ENCODE measurements around the gene STXBP1.

STXBP1 gene

DNA sequence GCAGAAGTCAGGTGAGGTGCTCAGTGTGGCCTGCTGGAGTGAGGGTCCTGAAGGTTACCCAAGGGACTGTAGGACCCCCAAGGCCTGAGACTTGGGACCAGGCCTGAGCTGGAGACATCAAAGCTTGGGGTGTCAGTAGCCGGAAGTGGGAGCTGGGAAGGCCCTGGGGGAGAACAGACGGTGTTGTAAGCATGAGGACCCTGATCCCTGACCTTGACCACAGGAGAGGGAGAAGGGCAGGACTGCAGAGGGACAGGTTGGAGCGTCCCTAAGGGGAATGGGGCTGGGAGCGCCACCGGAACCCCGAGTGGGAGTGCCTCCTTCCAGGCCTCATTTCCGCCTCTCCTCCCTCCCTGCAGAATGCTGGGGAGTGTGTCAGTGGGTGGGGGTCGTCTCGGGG is 104.3 kb downstream of the STXBP1 start:
- DNase-seq: no peak

DNA sequence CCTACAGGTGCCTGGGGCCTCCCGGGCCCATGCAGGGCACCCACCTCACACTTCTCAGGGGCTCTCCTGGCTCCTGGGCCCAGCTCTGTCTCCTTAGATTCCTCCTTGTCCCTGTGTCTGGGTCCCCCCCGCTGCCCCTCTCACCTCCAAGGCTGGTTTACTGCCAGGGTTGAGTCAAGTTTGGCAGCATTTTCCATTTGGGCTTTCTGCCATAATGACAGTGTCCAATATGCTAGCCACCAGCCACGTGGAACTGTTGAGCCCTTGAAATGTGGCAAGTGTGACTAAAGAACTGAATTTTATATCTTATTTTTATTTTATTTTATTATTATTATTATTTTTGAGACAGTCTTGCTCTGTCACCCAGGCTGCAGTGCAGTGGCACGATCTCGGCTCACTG is 105.7 kb downstream of the STXBP1 start:
- no peak for DNase-seq

DNA sequence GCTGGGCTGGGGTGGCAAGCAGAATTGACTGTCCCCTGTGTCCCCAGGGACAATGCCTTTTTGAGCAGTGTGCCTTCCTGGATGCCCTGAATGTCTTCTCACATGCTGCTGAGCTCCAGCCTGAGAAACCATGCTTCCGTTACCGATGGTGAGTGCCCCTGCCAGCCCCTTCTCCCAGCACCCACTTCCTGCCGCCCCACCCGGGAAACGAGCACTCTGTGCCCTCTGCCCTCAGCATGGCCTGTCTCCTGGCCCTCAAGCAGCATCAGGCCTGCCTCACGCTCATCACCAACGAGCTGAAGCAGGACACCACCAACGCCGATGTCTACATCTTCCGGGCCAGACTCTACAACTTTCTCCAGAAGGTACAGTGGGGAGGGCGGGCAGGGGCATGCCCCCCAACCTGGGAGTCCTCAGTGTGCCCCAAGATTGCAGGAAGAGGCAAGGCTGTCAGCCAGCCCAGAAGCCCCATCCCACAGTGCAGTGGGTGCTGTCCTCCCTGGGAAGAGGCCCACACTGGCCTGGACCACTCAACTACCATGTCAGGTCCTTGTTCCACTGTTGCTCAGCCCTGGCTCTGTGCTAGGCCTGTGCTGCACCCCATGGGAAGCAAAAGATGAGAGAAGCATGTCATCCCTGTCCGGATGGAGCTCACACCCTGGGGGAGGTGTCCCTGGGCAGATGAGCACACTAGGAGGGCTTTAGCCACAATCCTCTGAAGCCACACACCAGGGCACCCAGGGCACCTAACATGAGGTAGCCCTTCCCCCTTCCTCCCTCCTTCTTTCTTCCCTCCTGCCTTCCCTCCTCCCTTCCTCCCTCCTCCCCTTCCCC is 108.2 kb downstream of the STXBP1 start:
- no peak for DNase-seq

DNA sequence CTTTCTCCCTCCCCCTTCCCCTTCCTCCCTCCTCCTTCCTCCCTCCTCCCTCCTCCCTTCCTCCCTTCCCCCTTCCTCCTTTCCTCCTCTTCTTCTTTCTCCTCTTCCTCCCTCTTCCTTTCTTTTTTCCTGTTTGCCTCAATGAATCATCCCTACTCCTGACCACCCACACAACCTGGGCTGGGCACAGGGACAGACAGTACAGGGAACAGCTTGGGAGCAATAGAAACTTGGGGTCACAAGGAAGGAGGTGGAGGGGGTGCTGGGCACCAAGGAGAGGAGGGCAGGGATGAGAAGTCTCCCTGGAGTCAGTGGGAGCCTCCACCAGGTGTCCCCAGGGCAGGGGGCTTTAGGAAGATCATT is 108.8 kb downstream of the STXBP1 start:
- no peak for DNase-seq

DNA sequence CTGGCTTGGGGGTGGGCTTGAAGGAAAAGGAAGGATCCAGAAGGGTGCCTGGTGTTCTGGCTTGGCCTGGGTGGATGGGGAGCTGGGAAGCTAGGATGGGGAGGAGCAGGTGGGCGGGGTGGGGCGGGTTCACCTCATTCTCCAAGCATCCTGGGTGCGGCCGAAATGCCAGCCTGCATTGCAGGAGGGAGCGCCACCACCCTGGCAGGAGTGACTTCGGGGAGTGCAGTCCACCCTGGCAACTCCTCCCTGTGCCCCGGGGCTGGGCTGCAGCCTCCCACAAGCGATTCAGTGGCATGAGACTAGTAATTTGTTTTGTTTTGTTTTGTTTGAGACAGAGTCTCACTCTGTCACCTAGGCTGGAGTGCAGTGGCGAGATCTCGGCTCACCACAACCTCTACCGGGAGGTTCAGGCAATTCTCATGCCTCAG is 109.3 kb downstream of the STXBP1 start:
- no peak for DNase-seq

DNA sequence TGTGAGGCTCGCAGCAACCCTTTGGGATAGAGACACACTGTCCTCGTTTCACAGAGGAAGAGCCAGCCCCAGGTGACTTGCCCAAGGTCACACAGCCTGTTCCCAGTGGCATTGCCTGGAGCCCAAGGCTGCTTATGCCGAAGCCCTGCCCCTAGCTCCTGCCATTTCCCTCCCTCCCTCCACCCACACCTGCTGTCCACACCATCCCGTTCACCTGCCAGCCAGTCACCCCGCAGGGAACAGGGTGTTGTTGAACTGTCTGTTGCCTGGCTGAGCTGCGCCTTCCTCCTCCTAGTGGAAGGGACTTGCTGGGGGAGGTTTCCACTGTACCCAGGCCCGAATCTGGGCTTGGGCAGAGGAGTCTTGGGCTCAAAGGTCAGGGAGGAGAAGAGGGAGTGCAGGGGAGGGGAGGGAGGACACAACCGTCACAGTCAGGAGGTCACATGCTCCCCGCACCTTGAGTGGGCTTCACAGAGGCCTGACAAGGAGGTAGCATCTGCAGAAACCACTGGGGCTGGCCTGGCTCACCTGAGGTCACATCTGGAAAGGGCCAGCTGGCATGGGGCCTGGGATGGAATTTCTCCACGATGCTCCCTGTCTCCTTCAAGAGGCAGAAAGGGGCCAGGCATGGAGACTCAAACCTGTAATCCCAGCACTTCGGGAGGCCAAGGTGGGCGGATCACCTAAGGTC is 110.1 kb downstream of the STXBP1 start:
- DNase-seq: no peak

DNA sequence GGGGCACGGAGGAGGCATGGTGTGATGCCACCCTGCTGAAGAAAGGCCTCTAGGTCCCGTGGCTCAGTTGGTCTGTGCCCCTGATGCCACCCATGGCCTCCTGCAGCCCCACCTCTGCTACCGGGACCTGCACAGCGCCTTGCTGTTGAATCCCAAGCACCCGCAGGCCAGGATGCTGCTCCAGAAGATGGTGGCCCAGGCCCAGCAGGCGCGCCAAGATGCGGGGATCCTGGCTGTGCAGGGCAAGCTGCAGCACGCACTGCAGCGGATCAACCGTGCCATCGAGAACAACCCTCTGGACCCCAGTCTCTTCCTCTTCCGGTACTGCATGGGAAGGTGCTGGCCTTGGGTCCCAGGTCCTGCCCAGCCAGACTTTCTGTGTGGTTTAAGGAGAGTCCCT is 110.9 kb downstream of the STXBP1 start:
- DNase-seq: no peak

DNA sequence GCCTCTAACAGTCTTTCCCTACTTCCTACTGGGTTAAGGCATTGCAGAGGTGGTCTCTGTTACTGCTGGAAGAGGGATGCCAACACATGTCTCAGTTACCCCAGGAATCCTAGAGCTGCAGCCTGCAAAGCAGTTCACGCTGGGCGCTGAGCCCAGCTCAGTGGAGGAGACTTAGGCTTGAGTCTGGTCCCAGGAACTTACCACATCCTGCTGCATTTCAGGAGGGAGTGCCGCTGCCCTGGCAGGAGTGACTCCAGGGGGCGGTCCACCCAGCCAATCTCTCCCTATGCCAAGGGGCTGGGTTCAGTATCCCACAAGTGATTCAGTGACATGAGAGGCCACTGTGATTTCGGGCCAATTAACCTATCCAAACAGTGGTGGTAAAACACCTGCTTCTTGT is 111.4 kb downstream of the STXBP1 start:
- DNase-seq: no peak

DNA sequence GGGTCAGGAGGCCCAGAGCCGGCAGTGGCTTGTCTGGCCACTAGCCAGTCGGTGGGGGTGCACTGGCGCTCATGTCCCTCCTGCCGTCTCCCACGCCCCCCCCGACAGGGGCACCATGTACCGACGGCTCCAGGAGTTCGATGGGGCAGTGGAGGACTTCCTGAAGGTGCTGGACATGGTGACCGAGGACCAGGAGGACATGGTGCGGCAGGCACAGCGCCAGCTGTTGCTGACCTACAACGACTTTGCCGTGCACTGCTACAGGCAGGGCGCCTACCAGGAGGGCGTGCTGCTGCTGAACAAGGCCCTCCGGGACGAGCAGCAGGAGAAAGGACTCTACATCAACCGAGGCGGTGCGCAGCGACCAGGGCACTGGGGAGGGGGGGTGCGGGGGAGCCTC is 111.9 kb downstream of the STXBP1 start:
- no peak for DNase-seq

DNA sequence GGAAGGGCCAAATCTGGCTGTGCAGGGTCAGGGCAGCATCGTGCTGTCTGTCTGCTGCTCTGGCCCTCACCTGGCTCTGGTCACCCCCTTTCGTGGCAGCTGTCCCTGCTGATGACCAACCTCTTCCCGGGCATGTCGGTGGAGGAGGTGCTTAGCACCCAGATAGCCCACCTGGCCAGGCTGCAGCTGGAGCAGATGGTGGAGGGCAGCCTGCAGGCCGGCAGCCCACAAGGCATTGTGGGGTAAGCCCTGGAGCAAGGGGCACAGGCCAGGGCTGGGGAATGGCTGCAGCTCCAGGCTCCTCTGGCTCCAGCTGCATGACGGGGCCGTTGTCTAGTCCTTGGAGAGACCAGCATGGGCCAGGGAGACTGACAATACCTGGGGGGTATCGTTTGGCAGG is 114.8 kb downstream of the STXBP1 start:
- DNase-seq: no peak

DNA sequence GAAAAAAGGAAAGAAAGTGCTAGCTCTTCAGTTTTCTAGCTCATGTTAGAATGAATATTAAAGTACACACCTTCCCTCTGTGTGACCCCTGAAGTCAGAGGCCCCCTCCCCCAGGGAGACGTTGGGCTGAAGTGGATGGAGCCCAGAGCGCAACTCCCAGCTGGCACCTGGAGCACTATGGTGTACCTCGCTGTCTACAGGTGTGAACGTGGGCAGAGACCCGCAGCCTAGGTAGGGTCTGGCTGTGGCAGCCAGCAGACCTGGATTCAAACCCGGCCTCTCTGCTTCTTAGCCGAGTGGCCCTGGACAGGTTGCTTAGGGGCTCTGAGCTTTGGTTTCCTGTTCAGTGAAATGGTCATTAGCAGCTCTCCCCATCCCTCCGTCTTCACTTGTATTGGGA is 116.7 kb downstream of the STXBP1 start:
- no peak for DNase-seq

DNA sequence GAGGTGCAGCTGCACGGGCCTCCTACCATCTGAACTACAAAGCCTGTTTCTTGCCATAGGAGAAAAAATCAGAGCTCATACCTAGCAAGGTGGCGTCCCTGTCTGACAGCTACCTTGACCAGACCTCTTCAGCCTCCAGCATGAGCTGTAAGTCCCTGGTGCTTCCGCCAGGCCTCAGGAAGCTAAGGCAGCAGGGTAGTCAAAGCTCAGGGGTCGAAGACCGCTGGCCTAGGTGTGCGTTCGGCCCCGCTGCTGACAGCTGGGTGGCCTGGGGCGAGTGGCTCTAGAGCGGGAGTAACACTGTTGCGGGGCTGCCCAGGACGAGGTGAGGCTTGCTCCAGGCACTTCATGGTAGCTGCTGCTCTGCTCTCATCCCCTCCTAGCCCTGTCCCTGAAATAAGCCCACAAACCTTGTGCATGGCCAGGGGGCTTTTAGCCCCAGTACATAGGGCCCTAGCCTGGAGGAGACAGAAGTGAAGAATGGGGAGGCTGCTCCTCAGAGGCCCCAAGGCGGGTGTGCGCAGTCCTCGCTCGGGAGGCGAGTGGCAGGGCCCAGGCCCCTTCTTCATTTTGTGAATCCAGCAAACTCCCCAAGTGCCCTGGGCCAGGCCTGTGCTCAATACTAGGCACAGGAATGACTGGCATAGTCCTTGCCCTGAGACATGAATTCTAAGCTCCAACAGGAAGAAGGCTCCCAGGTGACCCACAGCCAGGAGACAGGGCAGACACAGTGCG is 117.6 kb downstream of the STXBP1 start:
- no peak for DNase-seq

DNA sequence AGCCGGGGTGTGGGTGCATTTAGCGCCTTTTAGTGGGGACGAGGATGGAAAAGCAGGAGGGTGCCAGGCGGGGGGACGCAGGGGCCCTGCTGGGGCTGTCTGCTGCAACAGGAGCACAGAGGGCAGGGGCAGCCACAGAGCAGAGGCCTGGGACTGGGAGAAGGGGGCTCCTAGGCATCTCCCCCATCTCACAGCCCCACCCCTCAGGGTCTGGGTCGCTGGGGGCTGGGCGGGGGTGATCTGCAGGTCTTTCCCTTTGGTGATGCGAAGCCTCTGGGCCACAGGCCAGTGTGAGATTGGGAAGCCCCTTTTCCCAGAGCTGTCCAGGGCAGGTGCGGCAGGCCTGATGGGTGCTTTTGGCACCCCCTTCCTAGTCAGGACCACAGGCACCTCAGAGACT is 118.2 kb downstream of the STXBP1 start:
- no peak for DNase-seq

DNA sequence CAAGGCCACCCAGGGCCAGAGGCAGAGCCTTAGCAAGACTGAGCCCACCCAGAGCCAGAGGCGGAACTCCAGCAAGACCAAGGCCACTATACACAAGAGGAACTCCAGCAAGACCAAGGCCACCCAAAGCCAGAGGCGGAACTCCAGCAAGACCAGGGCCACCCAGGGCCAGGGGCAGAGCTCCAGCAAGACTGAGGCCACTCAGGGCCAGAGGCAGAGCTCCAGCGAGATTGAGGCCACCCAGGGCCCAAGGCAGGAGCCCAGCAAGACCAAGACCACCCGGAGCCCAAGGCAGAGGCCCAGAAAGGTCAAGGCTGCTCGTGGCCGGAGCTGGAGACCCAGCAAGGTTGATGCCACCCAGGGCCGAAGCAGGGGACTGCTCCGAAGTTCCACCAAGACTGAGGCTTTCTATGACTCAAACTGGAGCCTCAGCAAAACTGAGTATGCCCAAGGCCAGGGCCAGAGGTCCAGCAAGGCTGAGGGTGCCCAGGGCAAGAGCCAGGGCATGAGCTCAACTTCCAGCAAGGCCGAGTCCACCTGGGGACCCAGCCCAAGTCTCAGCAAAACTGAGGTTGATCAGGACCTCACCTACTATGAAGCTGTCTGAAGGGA is 118.8 kb downstream of the STXBP1 start:
- no peak for DNase-seq

DNA sequence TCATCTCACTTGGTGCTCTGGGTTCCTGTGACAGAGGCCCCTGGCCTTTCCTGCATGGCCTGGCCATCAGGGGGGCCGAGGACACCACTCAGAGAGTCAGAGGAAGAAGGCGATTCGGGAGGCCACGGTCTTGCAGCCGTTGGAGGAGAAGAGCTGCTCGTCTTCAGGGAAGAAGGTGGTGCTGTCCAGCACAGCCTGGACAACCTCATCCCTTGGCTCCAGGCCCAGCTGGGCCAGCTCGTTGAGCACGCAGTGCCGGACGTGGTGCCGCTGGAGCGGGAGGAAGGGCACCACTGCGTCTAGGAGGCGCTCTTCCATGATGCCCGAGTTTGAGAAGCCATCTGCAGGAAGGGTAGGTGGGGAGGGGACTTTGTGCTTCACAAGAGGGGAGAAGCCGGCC is 119.9 kb downstream of the STXBP1 start:
- no peak for DNase-seq

DNA sequence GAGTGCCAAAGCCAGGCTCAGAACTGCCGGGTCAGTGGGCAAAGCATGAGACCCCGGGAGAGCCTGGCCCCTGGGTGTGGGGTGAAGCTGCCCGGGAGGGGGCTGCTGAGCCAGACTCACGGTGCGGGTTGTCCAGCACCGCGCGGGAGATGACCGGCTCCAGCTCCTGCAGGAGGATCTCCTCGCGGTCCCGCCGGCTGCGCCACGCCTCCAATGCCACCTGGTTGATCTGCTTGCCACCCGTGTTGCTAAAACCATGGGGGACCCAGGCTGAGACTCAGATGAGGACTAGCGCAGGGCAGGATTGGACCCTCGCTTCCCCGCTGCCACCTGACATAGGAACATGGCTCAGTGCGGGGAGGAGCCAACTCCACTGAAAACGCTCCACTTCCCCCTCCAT is 120.4 kb downstream of the STXBP1 start:
- DNase-seq: no peak

DNA sequence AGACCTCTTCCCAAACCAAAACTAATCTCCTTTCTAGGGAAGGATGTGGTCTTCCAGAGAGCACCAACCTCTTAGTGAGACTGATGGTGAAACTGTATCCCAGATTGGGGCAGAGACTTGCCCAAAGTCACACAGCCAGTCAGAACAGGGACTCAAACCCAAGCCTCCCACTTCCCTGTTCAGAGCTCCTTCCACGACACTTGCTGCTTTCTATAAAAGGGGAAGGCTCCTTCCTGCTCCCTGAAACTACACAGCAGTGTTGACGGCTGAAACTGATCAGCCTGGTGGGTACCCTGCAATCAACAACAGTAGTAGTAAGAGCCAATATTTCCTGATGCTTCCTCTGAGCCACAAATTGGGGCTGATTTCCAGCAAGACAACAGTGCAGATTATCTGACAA is 121.5 kb downstream of the STXBP1 start:
- no peak for DNase-seq

DNA sequence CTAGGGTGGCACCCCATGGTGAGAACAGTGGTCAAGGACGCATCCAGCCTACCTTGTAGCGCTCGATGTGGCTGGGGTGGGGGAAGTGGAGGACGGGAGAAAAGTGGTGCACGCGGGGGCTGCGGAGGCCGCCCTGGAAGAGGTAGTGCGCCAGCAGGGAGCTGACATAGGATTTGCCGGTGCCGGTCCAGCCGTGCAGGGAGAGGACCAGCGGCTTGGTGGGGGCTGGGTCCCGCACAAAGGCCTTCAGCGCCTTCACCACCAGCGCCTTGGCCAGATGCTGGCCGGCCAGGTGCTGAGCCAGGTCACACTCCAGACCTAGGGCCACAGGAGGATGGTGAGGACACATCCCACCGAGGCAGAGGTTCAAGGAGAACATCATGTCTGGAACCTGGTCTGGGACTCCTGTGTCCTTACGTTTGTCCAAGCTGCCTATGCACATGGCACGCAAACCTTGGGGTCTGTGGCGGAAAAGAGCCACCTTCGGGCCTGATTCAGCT is 122.2 kb downstream of the STXBP1 start:
- no peak for DNase-seq

DNA sequence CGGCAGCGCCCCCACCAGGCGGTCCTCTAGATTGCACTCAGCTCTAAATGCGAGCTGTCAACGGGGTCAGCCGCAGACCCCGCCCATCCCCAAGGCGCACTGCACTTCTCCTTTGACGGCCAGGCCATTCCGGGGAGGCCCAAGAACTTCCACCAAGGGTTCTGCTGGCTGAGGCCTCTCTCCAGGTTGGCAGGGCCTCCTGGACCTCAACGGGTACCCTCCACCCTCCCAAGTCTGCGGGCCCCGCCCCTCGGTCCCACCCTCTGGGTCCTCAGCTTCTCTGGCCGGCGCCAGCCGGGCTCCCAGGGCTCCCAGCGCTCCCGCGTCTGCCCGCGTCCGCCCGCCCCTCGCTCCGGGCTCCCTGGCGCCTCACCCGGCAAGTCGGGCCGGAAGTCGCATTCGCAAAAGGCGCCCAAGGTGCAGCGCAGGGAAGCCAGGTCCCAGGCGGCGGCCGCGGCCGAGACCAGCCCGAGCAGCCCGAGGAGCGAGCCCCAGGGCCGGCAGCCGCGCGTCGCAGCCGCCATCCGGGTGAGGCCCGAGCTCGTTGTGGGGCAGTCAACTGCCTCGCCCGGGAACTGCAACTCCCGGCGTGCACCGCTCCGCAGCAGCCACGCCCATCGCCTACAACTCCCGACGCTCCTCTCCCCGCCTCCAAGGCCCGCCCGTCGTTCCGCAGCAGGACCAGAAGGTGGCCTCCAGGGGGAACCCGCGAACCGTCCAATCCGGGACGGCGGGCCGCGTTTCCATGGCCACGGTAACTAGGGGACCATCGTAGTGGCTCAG is 122.9 kb downstream of the STXBP1 start, which contains the start of gene TOR2A:
Gene TOR2A, minus strand, starts transcription at position 548 of the 783 bp plus-strand sequence. Its CDS starts 24 bp downstream, at position 524.
- peak; percentile 98 for DNase-seq

DNA sequence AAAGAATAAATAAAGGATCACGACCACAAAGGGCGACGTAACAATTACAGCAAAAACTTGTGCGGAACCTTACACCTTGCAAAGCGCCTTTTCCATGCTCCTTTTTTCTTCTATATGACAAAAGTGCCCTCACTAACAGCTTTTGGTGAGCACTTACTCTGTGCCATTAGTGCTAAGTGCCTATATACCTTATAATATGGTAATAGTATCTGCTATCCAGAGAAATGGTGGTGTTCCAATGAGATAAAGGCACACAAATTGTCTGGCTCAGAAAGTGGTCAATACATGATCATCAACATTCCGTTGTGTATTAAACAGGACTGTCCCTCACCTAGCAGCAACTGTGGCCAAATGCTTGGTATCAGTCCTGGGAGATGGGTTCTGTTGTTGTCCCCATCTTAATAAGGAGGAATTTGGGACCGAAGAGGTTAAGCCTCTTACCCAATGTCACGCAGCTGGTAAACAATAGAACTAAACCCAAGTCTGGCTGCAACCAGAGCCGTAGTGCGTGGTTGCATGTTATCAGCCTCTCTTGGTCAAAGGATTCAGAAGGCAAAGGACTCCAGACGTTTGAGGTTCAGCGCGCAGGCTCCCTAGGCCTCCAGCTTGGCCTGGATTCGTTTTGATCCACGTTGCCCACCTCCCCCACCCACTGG is 123.6 kb downstream of the STXBP1 start:
- no peak for DNase-seq

DNA sequence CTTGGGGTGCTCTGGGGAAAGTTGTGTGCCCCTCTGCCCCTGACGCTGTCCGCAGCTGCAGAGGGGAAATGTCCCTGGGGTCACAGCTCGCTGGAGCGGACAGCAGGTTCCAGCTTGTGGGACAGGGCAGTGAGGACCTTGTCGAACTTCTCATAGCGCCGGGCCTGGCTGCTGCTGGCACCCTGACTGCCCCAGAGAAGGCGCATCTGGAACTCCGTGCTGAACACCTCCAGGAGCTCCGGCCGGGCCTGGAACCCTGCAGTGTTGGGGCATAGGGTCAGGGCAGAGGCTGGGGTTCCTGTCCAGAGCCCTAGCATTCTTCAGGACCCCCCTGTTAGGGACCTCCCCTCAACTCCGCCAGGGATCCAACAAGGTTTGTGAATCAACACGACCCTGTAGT is 126.6 kb downstream of the STXBP1 start:
- DNase-seq: no peak
